Hematopoietic multipotent progenitor cell (in vitro differentiated cells): ENCODE measurements around the gene NPFFR1. TPM values are rescaled to one million over a fixed set of nuclear protein-coding genes. Genes with fewer than 3 reads are reported as not detected.
"Not testable (repeated sequence)": the region's sequence is repeated elsewhere in the genome, so short reads cannot be mapped to it uniquely, and the experiment has no call there.

Experiments
- DNase-seq, 3 donors: peaks; one replicate each; pipeline ENCODE4 v3.0.0-alpha.2; 2011 to 2015; ENCODE audit warnings: low read depth in 2 of 3, low spot score in 2 of 3
- total RNA-seq: library from RNA; depleted of rRNA; stranded (reverse); fragments of >200 nt; gene quantifications from one replicate; pipeline ENCODE4 v1.2.3, GENCODE V29; 2012

NPFFR1 gene
- total RNA-seq, 1 donor = under 0.01 TPM

DNA sequence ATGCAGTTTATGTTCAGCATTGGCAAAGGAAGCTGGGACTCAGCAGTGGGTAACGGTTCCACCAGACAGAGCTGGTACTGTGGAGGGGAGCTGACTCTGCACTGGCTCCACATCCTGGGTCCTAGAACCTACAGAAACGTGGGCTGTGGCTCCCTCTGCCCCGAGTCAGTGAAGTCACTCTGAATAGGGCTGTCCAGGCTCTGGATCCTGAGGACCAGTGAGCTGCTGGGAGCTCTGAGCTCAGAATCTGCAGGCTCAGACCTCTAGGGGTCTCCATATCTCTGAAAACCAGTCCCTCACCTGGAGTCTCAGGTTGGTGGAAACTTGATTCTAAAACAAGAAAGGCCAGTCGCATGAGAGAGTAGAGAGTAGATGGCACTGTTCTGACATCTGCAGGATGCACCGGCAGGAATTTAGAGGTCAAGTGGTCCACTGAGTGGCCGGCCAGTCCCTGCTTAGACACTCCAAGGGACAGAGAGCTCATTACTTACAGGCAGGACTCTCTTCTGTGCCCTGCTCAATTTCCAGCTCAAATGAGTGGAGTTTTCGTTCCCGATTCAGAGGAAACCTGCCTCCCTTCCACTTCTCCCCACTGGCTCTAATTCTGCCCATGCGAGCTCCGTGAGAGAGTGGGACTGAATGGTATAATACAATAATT is 18.6 kb downstream of the NPFFR1 start:
- peak in 1 of 3 donors; percentile 28 for DNase-seq

- no peak for DNase-seq
Observed at GRCh38 chr10:70260734-70261133, 23.1 kb downstream of the NPFFR1 start.

DNA sequence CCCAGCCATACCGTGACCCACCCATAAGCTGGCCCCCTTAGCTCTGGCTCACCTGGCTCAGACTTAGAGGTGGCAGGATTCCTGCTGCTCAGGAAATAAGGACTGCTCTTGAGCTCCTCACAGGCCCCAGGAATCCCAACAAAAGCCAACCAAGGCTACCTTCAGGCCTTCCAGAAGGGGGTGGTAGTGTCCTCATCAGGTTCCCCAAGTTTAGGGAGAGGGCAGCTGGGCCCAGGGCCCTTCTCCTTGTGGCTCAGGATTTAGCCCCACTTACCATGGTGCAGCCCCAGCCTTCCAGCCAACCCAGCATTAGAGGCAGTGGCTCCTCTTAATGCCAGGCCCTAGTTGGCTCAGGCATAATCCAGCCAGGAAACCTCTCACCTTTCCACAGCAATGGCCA is 23.5 kb downstream of the NPFFR1 start:
- DNase-seq = no peak

- DNase-seq = no peak
Observed at GRCh38 chr10:70258216-70258615, 25.6 kb downstream of the NPFFR1 start.

- DNase-seq = not testable (repeated sequence)
Observed at GRCh38 chr10:70257816-70258215, 26.0 kb downstream of the NPFFR1 start.

GRCh38 chr10:70256463-70256862 is 27.3 kb downstream of the NPFFR1 start:
- DNase-seq = no peak

- peak in 2 of 3 donors; percentile 24 to 28 for DNase-seq
Observed at GRCh38 chr10:70255329-70256299, 28.2 kb downstream of the NPFFR1 start.

DNA sequence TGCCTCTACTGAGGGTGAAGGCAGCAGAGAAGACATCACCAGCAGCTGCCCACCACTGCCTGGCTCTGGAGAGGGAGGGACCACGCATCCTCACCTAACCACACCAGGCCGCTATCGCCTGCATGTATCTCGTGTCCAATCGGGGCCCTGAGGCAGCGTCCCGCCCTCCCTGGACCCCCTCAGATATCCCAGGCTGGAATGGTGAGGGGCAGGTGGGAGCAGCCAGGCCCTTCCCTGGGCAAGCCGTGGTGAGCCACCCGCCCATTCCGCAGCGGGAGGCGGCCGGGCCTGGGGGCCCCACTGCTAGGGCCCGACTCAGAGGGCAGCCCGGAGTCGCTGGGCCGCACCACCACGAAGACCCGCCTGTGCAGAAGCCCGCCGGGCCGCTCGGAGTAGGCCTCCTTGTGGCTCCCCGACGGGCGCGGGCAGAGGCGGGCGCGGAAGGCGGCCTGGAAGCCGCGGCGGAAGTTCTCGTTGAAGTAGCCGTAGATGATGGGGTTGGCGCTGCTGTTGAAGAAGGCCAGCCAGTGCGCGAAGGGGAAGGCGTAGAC is 29.0 kb downstream of the NPFFR1 start:
- no peak for DNase-seq

- no peak for DNase-seq
Observed at GRCh38 chr10:70253878-70254765, 29.7 kb downstream of the NPFFR1 start.

DNA sequence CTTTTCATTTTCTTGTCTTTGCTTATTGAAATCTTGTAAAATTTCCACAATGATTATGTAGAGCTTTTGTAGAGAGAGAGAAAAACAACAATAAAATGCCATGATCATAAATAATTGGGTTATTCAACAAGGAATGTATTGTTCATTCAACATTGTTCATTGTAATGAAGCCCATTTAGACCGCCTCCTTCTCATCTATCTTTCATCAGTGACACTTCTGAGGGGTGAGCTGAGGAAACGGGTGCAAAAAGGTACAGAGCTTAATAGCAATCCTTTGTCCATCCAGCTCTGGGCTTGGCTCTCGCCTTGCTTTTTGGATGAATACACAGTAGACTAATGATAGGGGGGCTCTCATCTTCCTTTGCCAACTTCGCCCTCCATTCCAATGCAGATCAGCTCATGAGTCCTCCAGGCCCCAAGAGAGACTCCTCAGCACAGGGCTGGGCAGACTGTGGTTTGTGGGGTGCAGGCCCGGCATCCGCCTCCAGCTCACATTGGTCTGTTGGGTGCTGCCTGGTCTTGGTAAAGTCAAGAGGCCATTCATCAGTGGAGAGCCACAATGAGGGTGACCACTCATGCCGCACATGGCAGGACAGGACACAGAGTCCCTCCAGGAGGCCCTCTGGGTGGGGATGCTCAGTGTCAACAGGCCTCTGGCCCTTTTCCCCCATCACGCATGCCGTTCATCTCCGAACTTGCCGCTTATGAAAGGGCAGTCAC is 32.7 kb downstream of the NPFFR1 start:
- no peak for DNase-seq

DNA sequence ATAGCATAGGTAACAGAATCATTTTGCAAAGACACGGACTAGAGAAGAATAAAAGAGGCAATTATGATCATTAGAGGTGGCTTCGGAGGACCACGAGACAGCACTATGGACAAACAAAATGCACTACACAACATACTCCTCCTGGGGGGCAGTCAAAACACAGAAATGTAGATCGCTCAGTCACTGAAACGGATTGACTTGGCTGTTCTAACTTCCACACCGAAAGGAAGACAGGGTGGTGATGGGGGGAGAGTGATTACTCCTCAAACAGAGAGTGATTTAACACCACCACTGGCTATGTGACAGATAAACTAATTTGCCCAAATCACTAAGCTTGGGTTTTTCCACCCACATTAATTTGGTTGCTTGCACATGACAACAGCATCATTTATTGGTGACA is 36.4 kb downstream of the NPFFR1 start:
- no peak for DNase-seq

GRCh38 chr10:70241081-70241480 is 42.7 kb downstream of the NPFFR1 start:
- DNase-seq = no peak

DNA sequence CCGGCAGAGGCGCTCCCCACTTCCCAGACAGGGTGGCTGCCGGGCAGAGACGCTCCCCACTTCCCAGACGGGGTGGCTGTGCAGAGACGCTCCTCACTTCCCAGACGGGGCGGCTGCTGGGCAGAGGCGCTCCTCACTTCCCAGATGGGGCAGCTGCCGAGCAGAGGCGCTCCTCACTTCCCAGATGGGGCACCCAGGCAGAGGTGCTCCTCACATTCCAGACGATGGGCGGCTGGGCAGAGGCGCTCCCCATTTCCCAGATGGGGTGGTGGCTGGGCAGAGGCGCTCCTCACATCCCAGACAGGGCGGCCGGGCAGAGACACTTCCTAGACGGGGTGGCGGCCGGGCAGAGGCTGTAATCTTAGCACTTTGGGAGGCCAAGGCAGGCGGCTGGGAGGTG is 43.8 kb downstream of the NPFFR1 start:
- DNase-seq = not testable (repeated sequence)

GRCh38 chr10:70239077-70239976 is 44.5 kb downstream of the NPFFR1 start:
- not testable (repeated sequence) for DNase-seq

DNA sequence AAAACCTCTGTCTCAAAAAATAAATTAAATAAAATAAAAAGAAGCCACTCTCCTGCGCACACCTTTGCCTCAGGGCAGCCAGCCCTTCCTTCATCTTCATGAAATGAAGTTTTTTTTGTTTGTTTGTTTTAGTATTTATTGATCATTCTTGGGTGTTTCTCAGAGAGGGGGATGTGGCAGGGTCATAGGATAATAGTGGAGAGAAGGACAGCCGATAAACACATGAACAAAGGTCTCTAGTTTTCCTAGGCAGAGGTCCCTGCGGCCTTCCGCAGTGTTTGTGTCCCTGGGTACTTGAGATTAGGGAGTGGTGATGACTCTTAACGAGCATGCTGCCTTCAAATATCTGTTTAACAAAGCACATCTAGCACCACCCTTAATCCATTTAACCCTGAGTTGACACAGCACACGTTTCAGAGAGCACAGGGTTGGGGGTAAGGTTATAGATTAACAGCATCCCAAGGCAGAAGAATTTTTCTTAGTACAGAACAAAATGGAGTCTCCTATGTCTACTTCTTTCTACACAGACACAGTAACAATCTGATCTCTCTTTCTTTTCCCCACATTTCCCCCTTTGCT is 45.8 kb downstream of the NPFFR1 start:
- DNase-seq = not testable (repeated sequence)

- no peak for DNase-seq
Observed at GRCh38 chr10:70234668-70235447, 48.9 kb downstream of the NPFFR1 start.

DNA sequence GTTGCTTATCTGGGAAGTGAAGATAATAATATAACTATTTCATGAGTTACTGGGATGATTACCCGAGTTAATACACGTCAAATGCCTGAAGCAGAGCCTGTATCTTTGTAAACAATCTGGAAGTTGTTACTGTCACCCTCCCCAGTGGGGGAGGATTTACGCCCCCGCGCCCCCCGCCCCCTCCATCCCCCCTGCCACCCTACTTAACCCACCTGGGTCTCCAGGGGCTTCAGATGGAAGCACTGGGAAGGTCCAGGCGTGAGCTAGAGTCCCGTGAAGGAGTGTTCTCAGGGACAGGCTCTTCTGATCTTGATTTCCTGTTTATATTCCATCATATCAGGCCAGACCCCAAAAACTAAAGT is 49.9 kb downstream of the NPFFR1 start:
- DNase-seq = no peak
